AG04450 (cell line): ENCODE results near the gene ZNF597. TPM values are rescaled to one million over a fixed set of nuclear protein-coding genes. Genes with fewer than 3 reads are reported as not detected.
"Not testable (repeated sequence)": the region's sequence is repeated elsewhere in the genome, so short reads cannot be mapped to it uniquely, and the experiment has no call there.

ENCODE experiments used
- CTCF ChIA-PET: fragments of 300-600, 350-600 bp; formaldehyde crosslinking; extraction: SDS; loops from one replicate; lab custom pipeline; 2022; ENCODE audit warnings: antibody characterized with exemption, inconsistent platforms; lab: Charles Lee
- POLR2A ChIA-PET: fragments of 350-600 bp; formaldehyde crosslinking; extraction: SDS; loops from one replicate; lab custom pipeline; 2021; ENCODE audit warnings: antibody characterized with exemption, inconsistent platforms; lab: Yijun Ruan, JAX
- DNase-seq: peaks from one replicate; pipeline ENCODE4 v3.0.0-alpha.2; 2011; ENCODE audit warnings: low read depth, low spot score
- H3K27ac ChIP-seq: one replicate; pipeline ENCODE4 v1.5.1; 2012; ENCODE audit warnings: low read depth, low read length, control low read depth
- H3K27me3 ChIP-seq: one replicate; pipeline ENCODE4 v1.6.0; 2012; ENCODE audit warnings: low read length; ENCODE audit not compliant: control insufficient read depth, insufficient read depth
- H3K4me3 ChIP-seq: 2 replicates; pipeline ENCODE4 v1.5.1; 2011; ENCODE audit warnings: mild to moderate bottlenecking, low read depth, low read length, control low read depth
- H3K9me3 ChIP-seq: 2 replicates; pipeline ENCODE4 v1.5.1; 2012; ENCODE audit warnings: low read length; ENCODE audit not compliant: control insufficient read depth, insufficient read depth
- CTCF ChIP-seq: IDR thresholded peaks from 2 replicates; pipeline ENCODE4 v1.5.1; 2011; ENCODE audit warnings: low read depth, low read length, control low read depth, inconsistent platforms
- polyA plus RNA-seq: library from polyadenylated mRNA; depleted of rRNA; stranded (reverse); fragments of >200 nt; gene quantifications from 2 replicates; pipeline ENCODE4 v1.2.3, GENCODE V29; 2011

The ZNF597 gene
- polyA plus RNA-seq, 1 experiment, result 1.8 TPM

GRCh38 chr16:3474136-3474779 is 31.0 kb upstream of the ZNF597 start:
- Histone ChIP-seq H3K4me3 (no peak overlapping the region), H3K27me3 (no peaks in the 10 kb centered on the region), H3K9me3 (peaks cover 4% of the 10 kb centered on the region; the same call in 1 of the 2 replicates), H3K27ac (no peak overlapping the region)
- ChIA-PET POLR2A (no interaction called here), CTCF (no interaction called here)
- TF ChIP-seq CTCF, result no peak
- DNase-seq, result no peak

GRCh38 chr16:3473596-3473943 is 30.3 kb upstream of the ZNF597 start:
- H3K27me3 ChIP-seq, H3K27ac ChIP-seq, CTCF ChIA-PET, DNase-seq, POLR2A ChIA-PET, H3K4me3 ChIP-seq, H3K9me3 ChIP-seq: not testable (repeated sequence)

- TF ChIP-seq CTCF, result no peak
- ChIA-PET CTCF (no interaction called here), POLR2A (no interaction called here)
- no peaks in the 10 kb centered on the region for H3K27me3 ChIP-seq
- H3K9me3 ChIP-seq, result peaks cover 4% of the 10 kb centered on the region; the same call in 1 of the 2 replicates
- no peak overlapping the region for H3K4me3 ChIP-seq
- no peak overlapping the region for H3K27ac ChIP-seq
- DNase-seq, result no peak
These were observed 29.7 kb upstream of the ZNF597 start for GRCh38 chr16:3472878-3473595.

- H3K27ac ChIP-seq, result no peak overlapping the region
- H3K9me3 ChIP-seq, result peaks cover 9% of the 10 kb centered on the region
- ChIA-PET POLR2A (interaction anchor here (1.2 kb wide), 1 partner anchor 12 kb away, joined by 3 read pairs; no protein-coding TSS in a partner anchor), CTCF (no interaction called here)
- no peak for DNase-seq
- TF ChIP-seq CTCF, result no peak
- no peak overlapping the region for H3K4me3 ChIP-seq
- no peaks in the 10 kb centered on the region for H3K27me3 ChIP-seq
These were observed 28.3 kb upstream of the ZNF597 start for GRCh38 chr16:3471518-3472176.

- no peak for DNase-seq
- CTCF ChIA-PET, result no interaction called here
- no peak overlapping the region for H3K27ac ChIP-seq
- no peak for TF ChIP-seq CTCF
- no peaks in the 10 kb centered on the region for H3K27me3 ChIP-seq
- H3K9me3 ChIP-seq, result peaks cover 9% of the 10 kb centered on the region
- H3K4me3 ChIP-seq, result no peak overlapping the region
- POLR2A ChIA-PET, result no interaction called here
These were observed 27.4 kb upstream of the ZNF597 start for GRCh38 chr16:3470723-3471122.
